H1 (cell line): Measurements from ENCODE around the gene BMERB1. TPM values are rescaled to one million over a fixed set of nuclear protein-coding genes. Genes with fewer than 3 reads are reported as not detected.

Experiments
- CTCF ChIA-PET: fragments of 300-600 bp; sonication (Branson Sonifier 250); formaldehyde crosslinking; loops from one replicate; lab custom pipeline; 2021; ENCODE audit not compliant: partially characterized antibody; lab: Charles Lee
- POLR2A ChIA-PET: fragments of 300-600 bp; sonication (Branson Sonifier 250); formaldehyde crosslinking; loops from one replicate; lab custom pipeline; 2021; ENCODE audit warnings: inconsistent platforms; ENCODE audit not compliant: partially characterized antibody; lab: Charles Lee
- DNase-seq, 2 experiments: peaks; one replicate each; pipeline versions ENCODE4 v3.0.0 to v3.0.0-alpha.2; 2010 to 2022; ENCODE audit warnings: low spot score in 2 of 2, low read depth in 1 of 2, mixed read lengths in 1 of 2
- FAIRE-seq: peaks from 2 replicates; lab custom pipeline; 2011; peaks lifted over from hg19 to GRCh38; lab: Jason Lieb, UNC
- H2AFZ ChIP-seq: 2 replicates; pipeline ENCODE4 v1.8.1; 2012; ENCODE audit warnings: low read length, inconsistent platforms
- H2AK5ac ChIP-seq: 2 replicates; pipeline ENCODE4 v1.6.1; 2013; ENCODE audit warnings: low read depth, low read length
- H2BK120ac ChIP-seq: replicated peaks from 2 replicates; pipeline ENCODE3; 2013; ENCODE audit warnings: low read depth, low read length, inconsistent platforms
- H2BK12ac ChIP-seq: 2 replicates; pipeline ENCODE4 v1.6.1; 2013; ENCODE audit warnings: low read depth, low read length
- H2BK15ac ChIP-seq: 2 replicates; pipeline ENCODE4 v1.6.1; 2013; ENCODE audit warnings: low read length
- H2BK20ac ChIP-seq: 2 replicates; pipeline ENCODE4 v1.6.1; 2013; ENCODE audit warnings: low read length
- H2BK5ac ChIP-seq: 2 replicates; pipeline ENCODE4 v1.6.1; 2013; ENCODE audit warnings: low read depth, low read length
- H3K14ac ChIP-seq: 2 replicates; pipeline ENCODE4 v1.6.1; 2013; ENCODE audit warnings: inconsistent platforms; ENCODE audit not compliant: insufficient read length
- H3K18ac ChIP-seq: 2 replicates; pipeline ENCODE4 v1.6.1; 2013; ENCODE audit warnings: low read length; ENCODE audit errors: extremely low read depth
- H3K23ac ChIP-seq: 2 replicates; pipeline ENCODE4 v1.6.1; 2013; ENCODE audit warnings: inconsistent platforms; ENCODE audit not compliant: insufficient read length
- H3K23me2 ChIP-seq: 2 replicates; pipeline ENCODE4 v1.6.1; 2013; ENCODE audit warnings: low read depth, low read length
- H3K27ac ChIP-seq: 2 replicates; pipeline ENCODE4 v1.6.1; 2011; ENCODE audit warnings: low read depth, low read length, inconsistent platforms
- H3K27me3 ChIP-seq, 4 experiments: replicated peaks in 1 of 4; 1 replicate in 1 of 4; 2 replicates in 3 of 4; pipeline versions ENCODE4 v1.6.1 to v1.8.1; 2011 to 2013; ENCODE audit warnings: low read length in 3 of 4, mild to moderate bottlenecking in 3 of 4, inconsistent platforms in 2 of 4, mixed read lengths in 2 of 4, moderate library complexity in 1 of 4; ENCODE audit not compliant: control insufficient read depth in 3 of 4, insufficient read depth in 3 of 4; ENCODE audit errors: extremely low read depth in 1 of 4
- H3K36me3 ChIP-seq, 4 experiments: 2 replicates each; pipeline versions ENCODE4 v1.6.1 to v1.8.1; 2011 to 2013; ENCODE audit warnings: mild to moderate bottlenecking in 4 of 4, low read length in 3 of 4, moderate library complexity in 2 of 4, control low read depth in 1 of 4, inconsistent platforms in 1 of 4; ENCODE audit not compliant: insufficient read depth in 4 of 4, control insufficient read depth in 2 of 4
- H3K4ac ChIP-seq: replicated peaks from 2 replicates; pipeline ENCODE3; 2013; ENCODE audit warnings: low read length, low read depth, mixed read lengths, inconsistent platforms; ENCODE audit not compliant: insufficient read length
- H3K4me1 ChIP-seq, 4 experiments: replicated peaks in 1 of 4; 1 replicate in 1 of 4; 2 replicates in 3 of 4; pipeline versions ENCODE4 v1.6.1 to v1.8.1; 2011 to 2013; ENCODE audit warnings: low read length in 3 of 4, inconsistent platforms in 2 of 4, mixed read lengths in 1 of 4; ENCODE audit not compliant: insufficient read depth in 4 of 4, control insufficient read depth in 3 of 4
- H3K4me2 ChIP-seq, 2 experiments: 2 replicates each; pipeline versions ENCODE4 v1.6.1 to v1.8.1; 2011 to 2013; ENCODE audit warnings: low read depth in 2 of 2, low read length in 2 of 2, control low read depth in 1 of 2, inconsistent platforms in 1 of 2, mild to moderate bottlenecking in 1 of 2; ENCODE audit not compliant: insufficient read depth in 1 of 2
- H3K4me3 ChIP-seq, 4 experiments: fragments of 200-600, 300-600 bp in 1 of 4; sonication (generic), shearing (Covaris generic), sonication (Bioruptor Twin) in 1 of 4; 2 replicates each; pipeline versions ENCODE4 v1.5.1 to v1.8.1; 2011 to 2016; ENCODE audit warnings: low read length in 4 of 4, low read depth in 3 of 4, control low read depth in 2 of 4, inconsistent platforms in 2 of 4, mild to moderate bottlenecking in 2 of 4, mixed read lengths in 1 of 4, moderate library complexity in 1 of 4; ENCODE audit not compliant: insufficient read depth in 2 of 4; ENCODE audit errors: extremely low read depth in 1 of 4
- H3K56ac ChIP-seq: replicated peaks from 2 replicates; pipeline ENCODE3; 2013; ENCODE audit warnings: low read depth, mild to moderate bottlenecking, mixed read lengths, low read length, inconsistent platforms; ENCODE audit not compliant: insufficient read length
- H3K79me1 ChIP-seq: 2 replicates; pipeline ENCODE4 v1.6.1; 2013; ENCODE audit warnings: low read depth, low read length, control low read depth
- H3K79me2 ChIP-seq, 2 experiments: 2 replicates each; pipeline versions ENCODE4 v1.6.1 to v1.8.1; 2012 to 2013; ENCODE audit warnings: low read length in 2 of 2, mild to moderate bottlenecking in 2 of 2, inconsistent platforms in 1 of 2; ENCODE audit not compliant: insufficient read depth in 2 of 2, control insufficient read depth in 1 of 2
- H3K9ac ChIP-seq, 4 experiments: replicated peaks in 1 of 4; 1 replicate in 1 of 4; 2 replicates in 3 of 4; pipeline versions ENCODE4 v1.6.1 to v1.8.1; 2011 to 2013; ENCODE audit warnings: low read depth in 3 of 4, low read length in 3 of 4, control low read depth in 2 of 4, mild to moderate bottlenecking in 2 of 4, moderate library complexity in 2 of 4, inconsistent platforms in 1 of 4; ENCODE audit errors: extremely low read depth in 1 of 4
- H3K9me3 ChIP-seq, 2 experiments: 2 replicates each; pipeline versions ENCODE4 v1.6.1 to v1.8.1; 2012 to 2013; ENCODE audit warnings: mild to moderate bottlenecking in 2 of 2, moderate library complexity in 2 of 2, control low read depth in 1 of 2, inconsistent platforms in 1 of 2, low read depth in 1 of 2, low read length in 1 of 2, mixed read lengths in 1 of 2; ENCODE audit not compliant: insufficient read depth in 2 of 2
- H4K20me1 ChIP-seq, 2 experiments: replicated peaks in 1 of 2; 2 replicates each; pipeline versions ENCODE3 to v1.8.1; 2011 to 2013; ENCODE audit warnings: inconsistent platforms in 2 of 2, low read length in 2 of 2, mild to moderate bottlenecking in 1 of 2; ENCODE audit not compliant: insufficient read depth in 2 of 2, control insufficient read depth in 1 of 2
- H4K5ac ChIP-seq: 2 replicates; pipeline ENCODE4 v1.6.1; 2013; ENCODE audit warnings: low read length, low read depth, mixed read lengths, inconsistent platforms; ENCODE audit not compliant: insufficient read length
- H4K8ac ChIP-seq: 2 replicates; pipeline ENCODE4 v1.8.0; 2013; ENCODE audit warnings: mild to moderate bottlenecking, moderate library complexity, low read length, inconsistent platforms; ENCODE audit not compliant: insufficient read depth; ENCODE audit errors: extremely low read depth
- H4K91ac ChIP-seq: replicated peaks from 2 replicates; pipeline ENCODE3; 2013; ENCODE audit warnings: low read length, mixed read lengths, inconsistent platforms; ENCODE audit not compliant: insufficient read length
- ASH2L ChIP-seq: fragments of 200-600, 300-600 bp; sonication (generic); IDR thresholded peaks from one replicate; pipeline ENCODE4 v1.7.1; 2017; ENCODE audit warnings: low read length
- CBX8 ChIP-seq: fragments of 300-800, 300-1000 bp; sonication (generic); IDR thresholded peaks from 2 replicates; pipeline ENCODE4 v1.7.1; 2016; ENCODE audit warnings: low read depth, low read length, borderline replicate concordance
- CTBP2 ChIP-seq: IDR thresholded peaks from 2 replicates; pipeline ENCODE4 v1.7.0; 2011; ENCODE audit warnings: borderline replicate concordance, mild to moderate bottlenecking, moderate library complexity, mixed read lengths, low read length; ENCODE audit not compliant: insufficient read depth, insufficient read length
- EGR1 ChIP-seq: IDR thresholded peaks from 2 replicates; pipeline ENCODE4 v1.6.1; 2011; ENCODE audit warnings: low read depth, low read length, borderline replicate concordance
- GTF2F1 ChIP-seq: IDR thresholded peaks from 2 replicates; pipeline ENCODE4 v1.6.1; 2012; ENCODE audit warnings: low read depth, low read length, improper control_type of control experiment, borderline replicate concordance
- HDAC2 ChIP-seq, 2 experiments: fragments of 300-600 bp in 1 of 2; sonication (generic) in 1 of 2; IDR thresholded peaks; 2 replicates each; pipeline ENCODE4 v1.6.1; 2011 to 2012; ENCODE audit warnings: low read depth in 2 of 2, low read length in 2 of 2, mild to moderate bottlenecking in 2 of 2, moderate library complexity in 2 of 2, borderline replicate concordance in 1 of 2, inconsistent platforms in 1 of 2
- PHF8 ChIP-seq: fragments of 200-600 bp; sonication (generic); conservative IDR thresholded peaks from 2 replicates; pipeline ENCODE4 v1.7.1; 2012; ENCODE audit warnings: low read depth, mild to moderate bottlenecking, inconsistent platforms, low read length, moderate library complexity
- POLR2AphosphoS5 ChIP-seq: IDR thresholded peaks from 2 replicates; pipeline ENCODE4 v1.6.1; 2011; ENCODE audit warnings: low read depth, low read length
- YY1 ChIP-seq: IDR thresholded peaks from 2 replicates; pipeline ENCODE4 v1.6.1; 2011; ENCODE audit warnings: low read depth, mild to moderate bottlenecking, low read length
- WGBS, 2 experiments: shearing (Covaris generic) in 1 of 2; methylation state at CpG; one replicate each; pipeline versions ENCODE4 v1.1.6 to v1.1.7; 2013 to 2015; ENCODE audit warnings: low lambda C conversion rate in 2 of 2, mixed read lengths in 2 of 2, inconsistent platforms in 1 of 2, low coverage in 1 of 2, missing lambda C conversion rate in 1 of 2; ENCODE audit not compliant: insufficient replicate concordance in 2 of 2, insufficient coverage in 1 of 2, insufficient read length in 1 of 2; ENCODE audit errors: extremely low coverage in 1 of 2, missing lambda C conversion rate in 1 of 2; 5-methylcytosine and 5-hydroxymethylcytosine counted together
- polyA plus RNA-seq, 7 experiments: library from polyadenylated mRNA; depleted of rRNA in 3 of 7; stranded (reverse) in 5 of 7; unstranded in 2 of 7; fragments of >200 nt in 5 of 7; fragments of 200-250 nt in 2 of 7; gene quantifications; 1 replicate in 5 of 7; 2 replicates in 1 of 7; 4 replicates in 1 of 7; pipeline versions ENCODE4 v1.2.1 to v1.2.3, GENCODE V29; 2011 to 2013; ENCODE audit warnings: missing spikeins in 2 of 7, mixed read lengths in 2 of 7
- total RNA-seq: library from RNA; stranded (reverse); fragmentation: NEBNext Ultra II Directional; extraction: Animal tissue kit (Norgen Biotek cat#: 25700); gene quantifications from 2 replicates; pipeline ENCODE4 v1.2.1, GENCODE V29; 2021
- TF ChIP-seq, protein P1 (sequence below): IDR thresholded peaks from 2 replicates; pipeline ENCODE4 v1.6.1; 2011; ENCODE audit warnings: low read length, improper control_type of control experiment

BMERB1 gene
- total and polyA plus RNA-seq, 2 of the 8 experiments (the other 6 are each of a cell fraction or from before 2014, with no cell fraction given): 23.5 to 27.1 TPM

DNA sequence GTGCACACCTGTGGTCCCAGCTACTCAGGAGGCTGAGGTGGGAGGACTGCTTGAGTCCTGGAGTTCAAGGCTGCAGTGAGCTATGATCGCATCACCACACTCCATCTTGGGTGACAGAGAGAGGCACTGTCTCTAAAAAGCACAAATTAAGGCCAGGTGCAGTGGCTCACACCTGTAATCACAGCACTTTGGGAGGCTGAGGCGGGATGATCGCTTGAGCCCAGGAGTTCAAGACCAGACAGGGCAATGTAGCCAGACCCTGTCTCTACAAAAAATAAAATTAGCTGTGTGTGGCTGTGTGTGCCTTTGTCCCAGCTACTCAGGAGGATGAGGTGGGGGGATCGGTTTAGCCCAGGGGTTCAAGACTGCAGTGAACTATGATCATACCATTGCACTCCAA, 81.6 kb downstream of the BMERB1 start:
- peaks cover 0 to 4% of the 10 kb centered on the region in 2 experiments for H4K20me1 ChIP-seq
- H3K9me3 ChIP-seq: no peaks in the 10 kb centered on the region
- no peaks in the 10 kb centered on the region for H3K27me3 ChIP-seq
- H3K4me3 ChIP-seq: no peak overlapping the region
- no peak overlapping the region for H2BK20ac ChIP-seq
- POLR2A ChIA-PET: interaction anchor here (1.5 kb wide), 1 partner anchor 9 kb away, joined by 3 read pairs; no protein-coding TSS in a partner anchor
- no peak overlapping the region for H3K9ac ChIP-seq
- H3K36me3 ChIP-seq: no peaks in the 10 kb centered on the region; a peak in 1 of 8 replicates
- H3K79me1 ChIP-seq: 0 out of 2 replicates have a peak, but pooled peaks cover 2% of the 10 kb centered on the region
- H3K4ac ChIP-seq: no peak overlapping the region
- FAIRE-seq (no peak), DNase-seq (no peak)
- no peak overlapping the region for H2BK120ac ChIP-seq
- no peak overlapping the region for H2AFZ ChIP-seq
- no peak overlapping the region for H2AK5ac ChIP-seq
- H3K4me2 ChIP-seq: no peak overlapping the region
- H3K4me1 ChIP-seq: no peaks in the 10 kb centered on the region
- H3K27ac ChIP-seq: no peak overlapping the region
- H3K79me2 ChIP-seq: no peaks in the 10 kb centered on the region
- H4K91ac ChIP-seq: no peak overlapping the region
- H2BK15ac ChIP-seq: no peak overlapping the region
- no peak overlapping the region for H3K23ac ChIP-seq
- 95% methylated on average over 4 of the region's 4 CpGs; no CpG with 5 or more reads in 1 of the 2 experiments for WGBS, 2 experiments
- H2BK12ac ChIP-seq: no peak overlapping the region
- H4K5ac ChIP-seq: no peak overlapping the region
- H3K56ac ChIP-seq: no peak overlapping the region
- no peak overlapping the region for H4K8ac ChIP-seq
- CTCF ChIA-PET: interaction anchor here (0.6 kb wide), 1 partner anchor 41 kb away, joined by 4 read pairs; no protein-coding TSS in a partner anchor
- H3K14ac ChIP-seq: no peak overlapping the region
- TF ChIP-seq CTBP2: no peak
- TF ChIP-seq ASH2L: no peak
- TF ChIP-seq YY1: no peak
- no peak for TF ChIP-seq GTF2F1
- TF ChIP-seq HDAC2 (IDR thresholded peaks at IDR 0.05; ENCODE audit: borderline replicate concordance in 1 of 2, low read depth in 2 of 2, low read length in 2 of 2): no peak
- no peak for TF ChIP-seq CBX8
- no peak for TF ChIP-seq POLR2AphosphoS5
- TF ChIP-seq, protein P1, sequence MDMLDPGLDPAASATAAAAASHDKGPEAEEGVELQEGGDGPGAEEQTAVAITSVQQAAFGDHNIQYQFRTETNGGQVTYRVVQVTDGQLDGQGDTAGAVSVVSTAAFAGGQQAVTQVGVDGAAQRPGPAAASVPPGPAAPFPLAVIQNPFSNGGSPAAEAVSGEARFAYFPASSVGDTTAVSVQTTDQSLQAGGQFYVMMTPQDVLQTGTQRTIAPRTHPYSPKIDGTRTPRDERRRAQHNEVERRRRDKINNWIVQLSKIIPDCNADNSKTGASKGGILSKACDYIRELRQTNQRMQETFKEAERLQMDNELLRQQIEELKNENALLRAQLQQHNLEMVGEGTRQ: no peak
- TF ChIP-seq EGR1: no peak
- no peak for TF ChIP-seq PHF8
- H2BK5ac ChIP-seq: no peak overlapping the region
- no peak overlapping the region for H3K18ac ChIP-seq
- H3K23me2 ChIP-seq: peaks cover 4% of the 10 kb centered on the region
